Coronary artery (tissue), 2 donors: Measurements from ENCODE around the gene SLC9A3.

Experiments used
- DNase-seq: peaks from one replicate; pipeline ENCODE4 v3.0.0-alpha.2; 2017; ENCODE audit warnings: low spot score
- H3K27ac ChIP-seq, 2 donors: fragments of 200-600 bp; sonication (generic); one replicate each; pipeline ENCODE4 v1.5.1; 2016 to 2019
- H3K4me3 ChIP-seq: fragments of 200-600 bp; sonication (generic); 2 replicates; pipeline ENCODE4 v1.5.1; 2016; ENCODE audit warnings: mild to moderate bottlenecking, moderate library complexity
- CTCF ChIP-seq: fragments of 200-600 bp; sonication (generic); IDR thresholded peaks from one replicate; pipeline ENCODE4 v1.5.1; 2019; ENCODE audit warnings: antibody characterized with exemption

Gene SLC9A3

DNA sequence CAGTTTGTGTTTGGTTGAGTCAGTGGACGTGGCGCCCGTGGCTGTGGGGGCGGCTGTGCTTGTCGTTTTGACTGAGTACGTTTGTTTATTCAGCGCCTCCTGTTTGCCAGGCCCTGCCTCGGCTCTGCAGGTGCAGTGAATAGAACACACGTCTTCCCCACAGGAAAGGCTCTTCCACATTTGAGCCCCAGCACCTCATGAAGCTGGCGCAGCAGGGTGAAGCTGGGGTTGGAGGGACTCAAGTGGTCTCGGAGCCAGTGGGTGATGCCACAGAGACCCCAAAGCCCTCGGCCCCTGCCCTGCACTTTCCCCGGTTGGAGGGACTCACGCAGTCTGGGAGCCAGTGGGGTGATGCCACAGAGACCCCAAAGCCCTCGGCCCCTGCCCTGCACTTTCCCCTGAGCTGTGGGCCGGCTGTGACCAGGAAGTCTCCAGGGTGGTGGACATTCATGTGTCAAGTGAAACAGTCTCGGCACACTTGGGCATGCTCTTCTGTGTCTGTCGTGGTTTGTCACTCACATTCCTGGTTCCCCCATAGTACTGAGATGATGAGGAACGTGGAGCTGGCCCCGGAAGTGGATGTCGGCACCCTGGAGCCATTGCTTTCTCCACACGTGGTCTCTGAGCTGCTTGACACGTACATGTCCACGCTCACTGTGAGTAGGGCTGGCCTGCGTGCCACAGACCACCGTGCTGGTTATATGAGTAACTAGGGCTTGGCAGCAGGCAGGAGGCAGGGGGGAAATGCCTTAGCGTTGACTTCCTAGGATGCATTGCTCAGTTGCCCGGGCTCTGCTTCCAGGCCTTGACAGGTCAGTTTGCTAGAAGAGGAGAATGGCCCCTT, 67.7 kb downstream of the SLC9A3 start:
- TF ChIP-seq CTCF, result no peak
- H3K4me3 ChIP-seq, result no peak overlapping the region
- no peak for DNase-seq
- no peak overlapping the region for H3K27ac ChIP-seq

GRCh38 chr5:455806-456205, 68.4 kb downstream of the SLC9A3 start:
- Histone ChIP-seq H3K27ac (no peak overlapping the region), H3K4me3 (no peak overlapping the region)
- DNase-seq, result no peak
- TF ChIP-seq CTCF, result no peak

DNA sequence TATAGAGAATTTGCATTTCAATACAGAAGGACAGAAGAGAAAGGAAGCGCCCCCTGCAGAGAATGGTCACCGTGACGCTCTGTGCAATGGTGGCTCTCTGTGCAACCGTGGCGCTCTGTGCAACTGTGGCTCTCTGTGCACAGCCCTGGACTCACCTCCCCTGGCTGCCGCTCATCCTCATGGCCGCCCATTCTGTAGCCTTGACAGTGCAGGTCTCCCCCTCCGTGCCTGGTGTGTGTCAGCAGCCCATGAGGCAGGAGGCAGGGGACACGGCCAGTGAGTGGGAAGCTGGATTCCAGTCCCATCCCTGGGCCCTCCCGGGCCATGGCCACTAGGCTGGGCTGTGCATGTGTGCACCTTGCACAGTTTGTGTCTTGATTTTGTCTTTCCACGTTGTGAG, 69.3 kb downstream of the SLC9A3 start:
- peak; percentile 68 for DNase-seq
- no peak overlapping the region for H3K4me3 ChIP-seq
- H3K27ac ChIP-seq, result no peak overlapping the region
- TF ChIP-seq CTCF, result no peak

GRCh38 chr5:453725-454481, 70.3 kb downstream of the SLC9A3 start:
- TF ChIP-seq CTCF, result no peak
- Histone ChIP-seq H3K4me3 (no peak overlapping the region), H3K27ac (no peak overlapping the region)
- DNase-seq, result peak; percentile 61

DNA sequence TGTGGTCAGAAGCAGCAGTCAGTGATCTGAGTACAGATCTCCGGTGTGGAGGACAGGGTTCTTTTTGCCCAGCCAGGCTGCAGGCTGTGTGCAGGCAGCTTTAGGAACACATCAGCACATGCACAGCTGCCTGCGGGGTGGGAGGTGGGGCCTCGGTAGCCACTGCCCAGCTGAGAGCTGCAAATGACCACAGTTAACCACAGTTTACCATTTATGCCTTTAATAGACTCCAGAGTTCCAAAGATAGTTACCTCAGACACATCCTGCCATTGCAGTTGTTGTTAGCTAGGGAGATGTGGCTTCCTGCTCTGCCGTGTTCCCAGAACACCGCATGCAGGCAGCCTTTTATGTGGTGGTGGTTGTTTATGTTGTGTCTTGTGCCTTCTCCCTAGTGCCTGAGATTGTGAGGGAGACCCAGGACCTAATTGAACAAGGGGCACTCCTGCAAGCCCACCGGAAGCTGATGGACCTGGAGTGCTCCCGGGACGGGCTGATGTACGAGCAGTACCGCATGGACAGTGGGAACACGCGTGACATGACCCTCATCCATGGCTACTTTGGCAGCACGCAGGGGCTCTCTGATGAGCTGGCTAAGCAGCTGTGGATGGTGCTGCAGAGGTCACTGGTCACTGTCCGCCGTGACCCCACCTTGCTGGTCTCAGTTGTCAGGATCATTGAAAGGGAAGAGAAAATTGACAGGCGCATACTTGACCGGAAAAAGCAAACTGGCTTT, 71.1 kb downstream of the SLC9A3 start:
- TF ChIP-seq CTCF, result no peak
- Histone ChIP-seq H3K4me3 (no peak overlapping the region), H3K27ac (no peak overlapping the region)
- no peak for DNase-seq

DNA sequence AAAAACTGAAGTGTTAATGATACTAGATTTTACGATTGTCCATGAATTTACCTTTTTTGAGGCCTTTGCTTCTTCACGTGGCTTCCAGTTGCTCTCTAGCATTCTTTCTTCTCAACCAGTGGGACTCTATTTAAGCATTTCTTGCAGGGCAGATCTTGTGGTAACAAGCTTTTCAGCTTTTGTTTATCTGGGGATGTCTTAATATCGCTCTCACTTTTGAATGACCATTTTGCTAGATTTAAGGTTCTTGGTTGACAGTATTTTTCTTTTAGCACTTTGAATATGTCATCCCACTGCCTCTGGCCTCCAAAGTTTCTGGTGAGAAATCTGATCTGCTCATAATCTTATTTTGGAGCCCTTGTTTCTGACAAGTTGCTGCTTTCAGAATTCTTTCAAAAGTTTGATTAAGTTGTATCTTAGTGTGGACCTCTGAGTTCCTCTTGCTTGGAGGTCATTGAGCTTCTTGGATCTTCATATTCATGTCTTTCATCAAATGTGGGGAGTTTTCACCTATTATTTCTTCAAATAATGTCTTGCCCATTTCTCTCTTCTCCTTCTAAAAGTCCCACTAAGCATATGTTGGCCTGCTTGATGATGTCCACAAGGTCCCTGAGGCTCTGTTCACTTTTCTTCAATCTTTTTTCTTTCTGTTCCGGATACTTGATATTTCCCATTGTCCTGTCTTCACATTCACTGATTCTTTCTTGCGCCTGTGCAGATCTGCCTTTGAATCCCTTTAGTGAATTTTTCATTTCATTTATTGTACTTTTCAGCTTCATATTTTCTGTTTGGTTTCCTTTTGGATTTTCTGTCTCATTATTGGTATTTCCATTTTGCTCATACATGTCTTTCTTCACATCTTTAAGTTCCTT, 72.4 kb downstream of the SLC9A3 start:
- TF ChIP-seq CTCF, result no peak
- no peak overlapping the region for H3K4me3 ChIP-seq
- H3K27ac ChIP-seq, result no peak overlapping the region

More for the DNA sequence above, 72.4 kb downstream of the SLC9A3 start:
- DNase-seq, result no peak
